Measurements from ENCODE around the gene ARMC8. TPM values are rescaled to one million over a fixed set of nuclear protein-coding genes. Genes with fewer than 3 reads are reported as not detected.

Gene ARMC8
- total and polyA plus RNA-seq, 2 of the 8 experiments (the other 6 are each of a cell fraction or from before 2014, with no cell fraction given), result 47.3 to 58.5 TPM

- H2BK15ac ChIP-seq (ENCODE audit: low read length), result no peak overlapping the region
- no peaks in the 10 kb centered on the region for H3K4me1 ChIP-seq (replicated peaks in 1 of 4; ENCODE audit: control insufficient read depth in 3 of 4, insufficient read depth in 4 of 4, low read length in 3 of 4)
- H2AFZ ChIP-seq (ENCODE audit: low read length), result no peak overlapping the region
- H4K8ac ChIP-seq (ENCODE audit: extremely low read depth, insufficient read depth, low read length), result no peak overlapping the region
- no peaks in the 10 kb centered on the region for H3K36me3 ChIP-seq (ENCODE audit: control insufficient read depth in 2 of 4, insufficient read depth in 4 of 4, low read length in 3 of 4)
- H2BK20ac ChIP-seq (ENCODE audit: low read length), result no peak overlapping the region
- FAIRE-seq (no peak), DNase-seq (ENCODE audit: low read depth in 1 of 2, low spot score in 2 of 2) (no peak)
- no peak overlapping the region for H3K27ac ChIP-seq (ENCODE audit: low read depth, low read length)
- no peak overlapping the region for H2BK120ac ChIP-seq (replicated peaks; ENCODE audit: low read depth, low read length)
- no peak overlapping the region for H3K9ac ChIP-seq (replicated peaks in 1 of 4; ENCODE audit: extremely low read depth in 1 of 4, low read depth in 3 of 4, low read length in 3 of 4)
- no peak overlapping the region for H3K18ac ChIP-seq (ENCODE audit: extremely low read depth, low read length)
- TF ChIP-seq SUZ12 (IDR thresholded peaks at IDR 0.05; ENCODE audit: low read length) (no peak), CHD2 (IDR thresholded peaks at IDR 0.05; ENCODE audit: low read length) (no peak), ASH2L (IDR thresholded peaks at IDR 0.05; ENCODE audit: low read length) (no peak), BRCA1 (IDR thresholded peaks at IDR 0.05; ENCODE audit: low read depth, low read length) (no peak), SIX5 (IDR thresholded peaks at IDR 0.05; ENCODE audit: low read depth, low read length) (no peak), POLR2AphosphoS5 (IDR thresholded peaks at IDR 0.05; ENCODE audit: low read depth, low read length) (no peak), HDAC2 (IDR thresholded peaks at IDR 0.05; ENCODE audit: borderline replicate concordance in 1 of 2, low read depth in 2 of 2, low read length in 2 of 2) (no peak)
- ChIA-PET CTCF (ENCODE audit: partially characterized antibody) (no interaction called here), POLR2A (ENCODE audit: partially characterized antibody) (interaction anchor here (0.7 kb wide), 1 partner anchor 291 kb away, joined by 3 read pairs; no protein-coding TSS in a partner anchor)
- no peak overlapping the region for H4K91ac ChIP-seq (replicated peaks; ENCODE audit: insufficient read length, low read length)
- no peak overlapping the region for H3K23ac ChIP-seq (ENCODE audit: insufficient read length)
- H4K20me1 ChIP-seq (replicated peaks in 1 of 2; ENCODE audit: control insufficient read depth in 1 of 2, insufficient read depth in 2 of 2, low read length in 2 of 2), result no peaks in the 10 kb centered on the region
- H3K56ac ChIP-seq (replicated peaks; ENCODE audit: insufficient read length, low read depth, low read length), result no peak overlapping the region
- no peak overlapping the region for H2AK5ac ChIP-seq (ENCODE audit: low read depth, low read length)
- H3K9me3 ChIP-seq (ENCODE audit: insufficient read depth in 2 of 2, low read depth in 1 of 2, low read length in 1 of 2), result no peaks in the 10 kb centered on the region
- H3K23me2 ChIP-seq (ENCODE audit: low read depth, low read length), result no peaks in the 10 kb centered on the region
- no peak overlapping the region for H3K4ac ChIP-seq (replicated peaks; ENCODE audit: insufficient read length, low read depth, low read length)
- H2BK12ac ChIP-seq (ENCODE audit: low read depth, low read length), result no peak overlapping the region
- no peaks in the 10 kb centered on the region for H3K79me2 ChIP-seq (ENCODE audit: control insufficient read depth in 1 of 2, insufficient read depth in 2 of 2, low read length in 2 of 2)
- WGBS, 2 experiments (ENCODE audit: extremely low coverage in 1 of 2, insufficient coverage in 1 of 2, insufficient read length in 1 of 2, insufficient replicate concordance in 2 of 2, low coverage in 1 of 2, low lambda C conversion rate in 2 of 2, missing lambda C conversion rate in 1 of 2), result 41% methylated on average over 2 of the region's 2 CpGs; no CpG with 5 or more reads in 1 of the 2 experiments
- H3K27me3 ChIP-seq (replicated peaks in 1 of 4; ENCODE audit: control insufficient read depth in 3 of 4, extremely low read depth in 1 of 4, insufficient read depth in 3 of 4, low read length in 3 of 4), result no peaks in the 10 kb centered on the region
- H3K14ac ChIP-seq (ENCODE audit: insufficient read length), result no peak overlapping the region
- H3K4me2 ChIP-seq (ENCODE audit: insufficient read depth in 1 of 2, low read depth in 2 of 2, low read length in 2 of 2), result no peak overlapping the region
- no peaks in the 10 kb centered on the region for H3K79me1 ChIP-seq (ENCODE audit: low read depth, low read length)
- no peak overlapping the region for H4K5ac ChIP-seq (ENCODE audit: insufficient read length, low read depth, low read length)
- no peak overlapping the region for H2BK5ac ChIP-seq (ENCODE audit: low read depth, low read length)
- no peak overlapping the region for H3K4me3 ChIP-seq (ENCODE audit: extremely low read depth in 1 of 4, insufficient read depth in 2 of 4, low read depth in 3 of 4, low read length in 4 of 4)
These were observed 47.4 kb upstream of the ARMC8 start for GRCh38 chr3:138139691-138140090.

All from H1 (cell line).